Measurements from ENCODE around the gene CDC14A.
"Not testable (repeated sequence)": the region's sequence is repeated elsewhere in the genome, so short reads cannot be mapped to it uniquely, and the experiment has no call there.

CDC14A gene, protein sequence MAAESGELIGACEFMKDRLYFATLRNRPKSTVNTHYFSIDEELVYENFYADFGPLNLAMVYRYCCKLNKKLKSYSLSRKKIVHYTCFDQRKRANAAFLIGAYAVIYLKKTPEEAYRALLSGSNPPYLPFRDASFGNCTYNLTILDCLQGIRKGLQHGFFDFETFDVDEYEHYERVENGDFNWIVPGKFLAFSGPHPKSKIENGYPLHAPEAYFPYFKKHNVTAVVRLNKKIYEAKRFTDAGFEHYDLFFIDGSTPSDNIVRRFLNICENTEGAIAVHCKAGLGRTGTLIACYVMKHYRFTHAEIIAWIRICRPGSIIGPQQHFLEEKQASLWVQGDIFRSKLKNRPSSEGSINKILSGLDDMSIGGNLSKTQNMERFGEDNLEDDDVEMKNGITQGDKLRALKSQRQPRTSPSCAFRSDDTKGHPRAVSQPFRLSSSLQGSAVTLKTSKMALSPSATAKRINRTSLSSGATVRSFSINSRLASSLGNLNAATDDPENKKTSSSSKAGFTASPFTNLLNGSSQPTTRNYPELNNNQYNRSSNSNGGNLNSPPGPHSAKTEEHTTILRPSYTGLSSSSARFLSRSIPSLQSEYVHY

DNA sequence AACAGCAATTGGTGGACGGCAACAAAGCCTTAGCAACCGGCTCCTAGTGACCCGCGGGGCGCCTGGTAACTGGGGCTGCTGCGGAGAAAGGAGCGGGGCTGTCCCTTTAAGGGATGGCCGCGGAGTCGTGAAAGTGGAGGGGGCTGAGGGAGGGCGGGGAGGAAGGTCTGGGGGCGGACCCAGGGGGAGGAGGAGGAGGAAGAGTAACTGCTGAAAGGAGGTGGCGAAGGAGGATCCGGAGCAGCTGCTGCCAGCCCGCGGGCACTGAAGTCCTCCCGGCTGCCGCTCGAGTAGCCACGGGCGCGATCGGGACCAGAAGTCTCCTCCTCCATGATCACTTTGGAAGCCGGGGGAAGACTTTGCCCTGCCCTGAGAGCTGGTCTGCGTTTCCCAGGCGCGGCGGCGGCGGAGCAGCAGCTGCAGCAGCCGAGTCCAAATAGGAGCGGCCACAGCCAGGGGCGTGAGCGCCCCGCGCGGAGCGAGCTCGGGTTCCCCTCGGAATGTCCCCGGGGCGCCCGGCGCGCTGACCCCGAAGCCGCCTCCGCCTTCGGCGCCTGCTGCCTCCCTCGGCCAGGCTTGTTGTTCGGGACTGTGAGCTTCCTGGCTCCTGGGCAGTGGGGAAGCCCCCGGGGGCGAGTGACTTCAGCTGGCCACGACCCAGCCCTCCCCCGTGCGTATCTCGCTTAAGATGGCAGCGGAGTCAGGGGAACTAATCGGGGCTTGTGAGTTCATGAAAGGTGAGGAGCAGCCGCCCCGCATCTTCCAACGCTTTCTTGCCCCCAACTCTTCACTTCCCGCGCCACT, at the start of gene CDC14A:
TSS of gene CDC14A (plus strand) at position 240 of the 804 bp plus-strand sequence. CDS start at position 689, 449 bp downstream.
- peak; percentile 89 for DNase-seq

DNA sequence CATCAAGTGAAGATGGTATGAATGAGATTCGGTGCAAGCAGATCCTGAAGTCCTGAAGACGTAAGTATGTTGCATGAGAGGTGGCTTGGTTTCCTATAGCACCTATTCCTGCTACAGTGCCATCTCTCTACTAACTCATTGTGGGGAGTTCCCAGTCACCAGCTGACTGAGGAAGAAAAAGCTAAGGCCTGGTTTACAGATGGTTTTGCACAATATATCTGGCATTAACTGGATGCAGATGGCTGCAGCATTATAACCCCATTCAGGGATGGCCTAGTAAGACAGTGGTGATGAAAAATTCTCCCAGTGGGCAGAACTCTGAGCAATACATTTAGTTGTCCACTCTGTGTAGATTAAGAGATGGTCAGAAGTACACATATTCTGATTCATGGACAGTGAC, 49.6 kb upstream of the CDC14A start:
- no peak for DNase-seq

DNA sequence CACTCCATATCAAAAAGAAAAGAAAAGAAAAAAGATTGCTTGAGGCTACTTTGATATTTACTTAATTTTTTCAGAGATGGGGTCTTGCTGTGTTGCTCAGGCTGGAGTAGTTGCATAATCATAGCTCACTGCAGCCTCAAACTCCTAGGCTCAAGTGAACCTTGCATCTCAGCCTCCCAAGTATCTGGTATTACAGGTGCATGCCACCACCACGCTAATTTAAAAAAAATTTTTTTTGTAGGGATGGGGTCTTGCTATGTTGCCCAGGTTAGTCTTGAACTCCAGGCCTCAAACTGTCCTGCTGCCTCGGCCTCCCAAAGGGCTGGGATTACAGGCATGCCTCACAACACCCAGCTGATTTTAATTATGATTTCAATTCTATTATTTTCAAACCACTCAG, 48.1 kb upstream of the CDC14A start:
- no peak for DNase-seq

DNA sequence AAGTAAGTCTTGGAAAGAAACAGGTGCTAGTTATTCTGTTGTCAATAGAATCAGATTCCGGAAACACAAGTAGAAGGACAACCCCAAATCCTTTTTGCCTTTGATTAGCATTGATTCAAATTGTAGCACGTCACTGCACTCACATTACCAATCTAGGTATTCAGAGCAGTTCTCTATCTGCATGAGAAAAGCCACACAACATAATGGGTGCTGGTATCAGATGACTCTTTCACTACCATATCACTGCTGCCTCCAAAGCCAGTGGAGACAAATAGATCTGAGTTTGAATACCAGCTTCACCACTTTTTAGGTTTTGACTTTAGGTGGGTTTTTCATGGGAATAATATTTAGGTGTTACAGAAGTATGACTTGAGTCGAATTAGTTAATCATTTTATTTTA, 47.4 kb upstream of the CDC14A start:
- no peak for DNase-seq

DNA sequence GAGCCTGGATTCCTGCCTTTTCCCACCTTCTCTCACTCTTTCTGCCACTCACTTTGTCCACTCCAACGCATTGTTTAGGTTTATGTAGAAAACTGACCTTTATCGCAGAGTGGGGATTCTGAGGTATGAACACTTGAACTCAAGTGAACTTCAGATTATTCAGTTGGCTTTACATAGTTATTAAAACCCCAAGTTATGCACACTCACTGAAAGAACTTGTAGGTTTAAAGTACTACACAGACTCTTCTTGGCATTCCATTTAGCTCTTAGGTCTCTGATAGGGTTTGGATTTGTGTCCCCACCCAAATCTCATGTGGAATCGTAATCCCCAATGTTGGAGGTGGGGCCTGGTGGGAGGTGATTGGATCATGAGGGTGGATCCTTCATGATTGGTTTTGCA, 46.4 kb upstream of the CDC14A start:
- DNase-seq: no peak

DNA sequence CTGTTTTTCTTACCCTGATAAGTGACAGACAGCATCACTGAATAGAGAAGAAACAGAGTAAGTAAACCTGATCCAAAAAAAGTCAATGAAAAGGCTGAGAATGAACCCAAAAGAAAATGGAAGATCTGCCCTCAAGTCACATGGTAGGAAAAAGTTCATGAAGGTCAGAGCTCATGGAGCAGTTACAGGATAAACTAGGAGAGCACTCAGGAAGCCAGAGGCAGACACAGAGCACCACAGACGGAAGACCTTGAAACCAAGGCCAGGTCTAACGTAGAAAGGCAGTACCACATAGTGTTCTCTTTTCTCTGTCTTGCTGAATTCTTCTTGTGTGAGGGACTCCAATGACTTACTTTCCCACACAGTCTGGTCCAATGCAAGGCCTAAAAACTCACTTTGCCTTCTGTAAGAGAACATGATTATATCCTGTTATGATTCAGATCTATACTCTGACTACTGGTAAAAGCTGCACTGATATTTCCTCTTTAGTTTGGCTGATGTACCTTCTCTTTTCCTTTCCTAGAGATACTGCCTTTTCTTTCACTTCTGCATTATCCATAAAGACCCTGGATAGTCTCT, 45.5 kb upstream of the CDC14A start:
- DNase-seq: peak; percentile 2

DNA sequence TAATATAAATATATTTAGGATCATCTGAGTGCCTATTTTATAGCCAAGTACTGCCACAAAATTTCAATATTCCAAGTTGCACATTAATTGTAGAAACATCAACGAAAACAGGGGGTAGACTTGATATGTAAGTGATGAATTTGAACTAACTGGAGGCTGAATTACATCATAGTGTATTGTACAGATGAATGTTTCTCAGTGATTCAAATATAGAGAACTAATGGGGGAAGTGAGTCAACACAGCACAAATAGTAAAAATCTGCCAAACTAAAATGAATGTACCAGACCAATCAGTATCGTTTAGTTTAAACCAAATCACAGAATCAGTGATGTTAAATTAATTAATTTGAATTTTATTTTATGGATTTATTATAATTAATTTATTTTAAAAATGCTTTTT, 43.5 kb upstream of the CDC14A start:
- peak; percentile 49 for DNase-seq

DNA sequence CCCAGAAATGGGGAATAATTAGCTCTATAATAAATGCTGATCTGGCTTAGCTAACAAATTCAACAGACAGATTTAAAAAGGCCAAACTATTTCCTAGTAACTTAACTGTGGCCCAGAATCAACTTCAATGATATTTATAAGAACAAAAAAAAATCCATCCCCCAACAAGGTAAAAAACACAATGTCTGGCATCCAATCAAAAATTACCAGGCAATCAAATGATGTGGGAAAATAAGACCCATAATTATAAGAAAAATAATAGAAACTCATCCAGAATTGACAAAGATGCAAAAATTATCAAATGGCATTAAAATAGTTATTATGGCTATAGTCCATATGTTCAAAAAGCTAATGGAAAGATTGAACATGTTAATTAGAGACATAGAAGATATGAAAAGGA, 42.4 kb upstream of the CDC14A start:
- DNase-seq: no peak

DNA sequence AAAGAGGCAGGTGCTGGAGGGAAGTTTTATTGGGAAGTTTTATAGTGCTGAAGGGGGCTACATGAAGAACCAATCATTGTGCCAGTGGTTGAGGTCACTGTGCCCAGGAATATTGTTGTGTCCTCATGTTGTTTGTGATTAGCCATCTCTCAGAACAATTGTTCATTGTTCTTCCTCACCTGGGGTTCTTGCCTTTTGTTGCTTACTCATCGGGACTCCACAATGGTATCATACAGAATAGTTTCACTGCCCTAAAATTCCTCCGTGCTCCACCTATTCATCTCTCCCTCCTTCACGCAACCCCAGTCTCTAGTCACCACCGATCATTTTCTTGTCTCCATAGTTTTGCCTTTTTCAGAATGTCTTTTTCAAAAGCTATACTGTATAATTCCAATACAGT, 38.9 kb upstream of the CDC14A start:
- DNase-seq: no peak

DNA sequence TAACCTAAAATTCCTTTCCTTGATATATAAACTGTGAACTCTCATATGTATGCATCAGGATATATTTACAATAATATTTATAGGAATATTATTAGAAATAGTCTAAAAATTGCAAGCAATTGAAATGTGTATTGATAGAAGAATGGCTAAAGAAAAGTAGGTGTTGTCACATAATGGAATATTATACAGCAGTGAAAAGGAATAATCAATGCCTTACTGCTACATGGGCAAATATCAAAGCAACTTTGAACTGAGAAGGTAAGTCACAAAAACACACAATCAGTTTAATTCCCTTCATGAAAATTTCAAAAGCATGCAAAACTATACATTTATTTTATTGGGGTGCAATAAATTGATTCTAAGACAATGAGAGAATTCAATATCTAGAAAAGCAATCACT, 35.7 kb upstream of the CDC14A start:
- no peak for DNase-seq

DNA sequence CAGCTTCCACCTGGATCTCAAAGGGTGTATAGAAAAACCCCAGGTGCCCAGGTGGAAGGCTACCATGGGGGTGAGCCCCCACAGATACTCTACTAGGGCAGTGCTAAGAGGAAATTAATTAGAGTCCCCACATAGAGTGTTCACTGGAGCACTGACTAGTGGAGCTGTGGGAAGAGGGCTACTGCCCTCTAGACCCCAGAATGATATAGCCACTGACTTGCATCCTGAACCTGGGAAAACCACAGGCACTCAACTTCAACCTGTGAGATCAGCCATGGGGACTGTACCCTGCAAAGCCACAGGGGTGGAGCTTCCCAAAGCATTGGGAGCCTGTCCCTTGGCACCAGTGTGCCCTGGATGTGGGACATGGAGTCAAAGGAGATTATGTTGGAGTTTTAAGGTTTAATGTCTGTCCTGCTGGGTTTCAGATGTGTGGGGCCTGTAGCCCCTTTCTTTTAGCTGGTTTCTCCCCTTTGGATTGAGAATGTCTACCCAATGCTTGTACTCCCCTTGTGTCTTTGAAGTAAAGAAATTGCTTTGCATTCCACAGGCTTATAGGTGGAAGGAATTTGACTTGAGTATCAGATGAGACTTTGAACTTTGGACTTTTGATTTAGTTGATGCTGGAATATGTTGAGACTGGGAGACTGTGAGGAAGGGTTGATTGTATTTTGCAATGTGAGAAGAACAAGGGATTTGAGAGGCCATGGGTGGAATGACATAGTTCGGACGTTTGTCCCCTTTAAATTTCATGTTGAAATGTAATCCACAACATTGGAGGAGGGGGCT, 31.8 kb upstream of the CDC14A start:
- no peak for DNase-seq

DNA sequence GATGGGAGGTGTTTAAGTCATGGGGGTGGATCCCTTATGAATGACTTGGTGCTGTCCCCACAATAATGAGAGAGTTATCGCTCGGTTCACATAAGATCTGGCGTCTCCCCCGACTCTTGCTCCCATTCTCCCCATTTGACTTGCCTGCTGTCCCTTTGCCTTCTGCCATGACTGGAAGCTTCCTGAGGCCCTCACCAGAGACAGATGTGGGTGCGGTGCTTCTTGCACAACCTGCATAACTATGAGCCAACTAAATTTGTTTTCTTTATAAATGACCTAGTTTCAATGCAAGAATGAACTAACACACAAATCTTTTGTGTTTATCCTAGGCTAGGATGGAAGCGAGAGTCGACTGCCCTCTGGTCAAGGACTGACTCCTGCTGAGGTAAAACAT, 31.2 kb upstream of the CDC14A start:
- DNase-seq: no peak

DNA sequence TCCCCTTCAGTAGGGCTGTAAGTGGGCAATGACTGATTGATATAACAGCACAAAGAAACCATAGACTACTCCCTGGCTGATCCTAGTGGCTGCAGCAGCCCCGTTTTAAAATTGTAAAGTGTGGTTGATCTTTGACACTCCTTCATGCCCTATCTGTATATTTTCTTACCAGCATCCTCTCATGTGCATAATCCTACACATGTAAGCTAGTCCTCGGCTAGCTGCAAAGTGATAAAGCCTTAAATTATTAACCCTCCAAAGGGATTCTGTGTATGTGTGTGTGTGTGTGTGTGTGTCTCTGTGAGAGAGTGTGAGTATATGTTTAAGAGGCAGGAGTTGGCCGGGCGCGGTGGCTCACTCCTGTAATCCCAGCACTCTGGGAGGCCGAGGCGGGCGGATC, 30.8 kb upstream of the CDC14A start:
- DNase-seq: no peak

DNA sequence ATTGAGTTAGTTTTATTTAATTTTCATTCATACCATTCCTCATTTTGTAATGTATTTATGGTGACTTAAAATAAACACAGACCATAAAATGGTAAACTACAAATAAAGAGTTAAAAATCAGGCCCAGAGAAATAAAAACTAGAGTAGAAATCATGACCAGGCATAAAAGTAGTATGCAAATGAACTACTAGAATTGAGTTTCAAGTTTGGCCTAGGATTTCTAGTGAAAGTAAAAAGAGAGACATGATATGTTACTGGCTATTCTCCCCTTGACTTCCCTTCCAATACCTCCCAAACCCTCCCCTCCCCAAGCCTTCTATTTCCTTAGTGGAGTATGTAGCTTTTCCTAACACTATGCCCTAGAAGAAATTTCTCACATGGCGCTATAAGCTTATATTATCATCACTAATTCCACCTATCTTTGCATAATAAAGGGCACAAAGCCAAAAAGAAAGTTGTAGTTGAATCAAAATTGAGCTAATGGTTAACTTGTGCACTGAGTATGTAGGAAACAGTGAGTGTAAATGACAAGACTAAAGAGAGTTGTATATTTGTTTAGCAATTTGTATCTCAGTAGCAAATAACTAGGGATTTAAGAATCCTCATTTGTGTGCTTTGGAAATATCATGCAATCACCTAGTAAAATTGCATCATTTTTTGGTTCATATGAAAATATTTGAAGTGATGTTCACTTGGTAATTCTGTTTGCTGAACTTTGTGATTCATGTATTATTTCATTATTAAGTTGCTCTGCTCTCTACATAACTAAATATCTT, 29.7 kb upstream of the CDC14A start:
- DNase-seq: no peak

DNA sequence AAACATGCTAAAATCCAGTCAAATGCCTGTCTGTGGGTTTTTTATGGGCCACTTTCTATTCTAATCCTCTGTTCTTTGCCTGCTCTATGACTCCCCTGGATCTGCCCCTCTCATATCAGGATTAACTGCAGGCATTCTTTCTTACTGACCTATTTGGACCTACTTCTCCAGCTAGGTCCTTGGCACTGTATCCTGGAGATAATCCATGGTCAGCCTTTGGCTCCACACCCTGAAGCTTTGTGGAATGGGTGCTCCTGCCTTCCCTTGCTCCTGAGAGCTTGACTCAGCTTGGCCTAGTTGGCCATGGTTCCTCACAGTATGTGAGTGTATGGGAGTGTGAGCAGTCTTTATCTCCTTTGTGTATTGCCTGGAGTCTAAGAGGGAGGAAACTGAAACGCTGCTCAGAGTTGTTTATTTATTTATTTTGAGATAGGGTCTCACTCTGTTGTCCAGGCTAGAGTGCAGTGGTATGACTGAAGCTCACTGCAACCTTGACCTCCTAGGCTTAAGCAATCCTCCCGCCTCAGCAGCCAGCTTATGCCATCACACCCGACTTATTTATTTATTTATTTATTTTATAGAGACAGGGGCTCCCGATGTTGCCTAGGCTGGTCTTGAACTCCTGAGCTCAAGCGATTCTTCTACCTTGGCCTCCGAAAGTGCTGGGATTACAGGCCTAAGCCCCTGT, 28.7 kb upstream of the CDC14A start:
- DNase-seq: no peak

DNA sequence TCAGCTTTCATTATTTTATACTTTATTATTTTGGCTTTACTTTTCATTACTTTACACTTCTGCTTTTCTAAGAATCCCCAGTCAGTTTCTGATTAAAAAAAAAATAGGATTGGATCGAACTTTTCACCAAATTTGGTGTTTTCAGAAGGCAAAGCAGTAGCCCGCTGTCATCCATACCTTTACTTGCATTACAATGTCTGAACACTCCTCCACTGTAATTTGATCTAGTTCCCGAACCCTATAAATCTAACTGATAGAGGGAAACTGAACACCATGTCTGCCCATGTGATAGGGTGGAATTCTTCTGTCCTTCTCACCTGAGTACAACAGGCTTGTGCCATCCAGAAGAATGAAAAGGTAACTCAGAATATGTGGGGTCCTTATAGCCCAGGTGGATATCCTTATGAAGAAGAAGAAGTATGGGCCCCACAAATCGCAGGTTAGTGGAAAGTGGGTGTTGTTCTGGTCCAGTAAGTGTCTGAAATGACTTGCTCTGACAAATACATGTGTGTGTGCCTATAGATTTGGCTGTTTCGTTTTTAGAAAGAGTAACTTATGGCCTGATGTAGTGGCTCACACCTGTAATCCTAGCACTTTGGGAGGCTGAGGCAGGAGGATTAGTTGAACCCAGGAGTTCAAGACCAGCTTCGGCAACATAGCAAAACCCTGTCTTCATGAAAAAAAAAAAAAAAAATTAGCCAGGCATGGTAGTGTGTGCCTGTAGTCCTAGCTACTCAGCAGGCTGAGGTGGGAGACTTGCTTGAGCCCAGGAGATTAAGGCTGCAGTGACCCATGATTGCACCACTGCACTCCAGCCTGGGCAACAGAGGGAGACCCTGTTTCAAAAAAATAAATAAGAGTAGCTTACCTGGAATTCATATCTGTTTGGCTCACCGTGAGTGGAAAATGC, 26.6 kb upstream of the CDC14A start:
- no peak for DNase-seq

DNA sequence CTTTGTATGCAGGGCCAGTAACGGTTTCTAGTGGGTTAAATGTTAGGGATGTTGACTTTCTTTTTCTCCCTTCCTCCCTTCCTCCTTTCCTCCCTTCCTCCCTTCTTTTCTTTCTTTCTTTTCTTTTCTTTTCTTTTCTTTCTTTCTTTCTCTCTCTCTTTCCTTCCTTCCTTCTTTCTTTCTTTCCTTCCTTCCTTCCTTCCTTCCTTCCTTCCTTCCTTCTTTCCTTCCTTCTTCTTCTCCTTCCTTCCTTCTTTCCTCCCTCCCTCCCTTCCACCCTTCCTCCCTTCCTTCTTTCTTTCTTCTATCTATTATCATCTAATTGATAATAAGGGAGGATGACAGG, 26.0 kb upstream of the CDC14A start:
- not testable (repeated sequence) for DNase-seq

DNA sequence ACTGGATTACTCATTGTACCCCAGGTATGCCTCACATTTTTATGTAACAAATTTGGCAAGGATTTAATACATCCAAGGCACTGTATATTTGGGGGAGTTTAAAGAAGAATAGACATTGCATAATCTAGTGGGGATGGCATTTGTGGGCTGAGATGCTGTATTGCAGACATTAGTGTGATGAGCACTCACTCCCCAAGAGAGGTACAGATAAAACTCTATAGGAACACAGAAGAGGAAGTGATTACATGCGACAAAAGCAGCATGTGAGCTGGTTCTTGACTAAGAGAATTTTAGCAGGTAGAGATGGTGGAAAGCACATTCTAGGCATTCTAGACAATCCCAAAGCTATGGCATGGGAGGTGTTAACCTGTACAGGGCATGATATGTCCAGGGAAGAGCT, 24.2 kb upstream of the CDC14A start:
- DNase-seq: no peak

DNA sequence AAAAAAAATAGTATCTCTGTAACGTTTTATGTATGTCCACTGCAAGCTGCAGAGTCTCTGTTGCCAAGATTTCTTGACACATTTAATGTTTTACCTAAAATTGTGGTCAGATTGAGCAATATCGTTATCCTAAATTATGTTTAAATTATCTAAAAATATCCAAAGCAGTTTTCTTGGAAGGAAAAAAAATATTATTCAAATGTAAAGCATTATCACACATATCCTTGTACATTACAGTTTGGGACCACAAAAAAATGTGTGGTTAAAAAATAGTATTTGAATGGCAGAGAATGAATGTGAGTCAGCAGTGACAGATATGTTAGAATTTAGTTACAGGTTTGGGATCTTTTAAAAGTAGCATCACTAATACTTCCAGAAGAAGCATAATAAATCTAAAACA, 21.2 kb upstream of the CDC14A start:
- not testable (repeated sequence) for DNase-seq

DNA sequence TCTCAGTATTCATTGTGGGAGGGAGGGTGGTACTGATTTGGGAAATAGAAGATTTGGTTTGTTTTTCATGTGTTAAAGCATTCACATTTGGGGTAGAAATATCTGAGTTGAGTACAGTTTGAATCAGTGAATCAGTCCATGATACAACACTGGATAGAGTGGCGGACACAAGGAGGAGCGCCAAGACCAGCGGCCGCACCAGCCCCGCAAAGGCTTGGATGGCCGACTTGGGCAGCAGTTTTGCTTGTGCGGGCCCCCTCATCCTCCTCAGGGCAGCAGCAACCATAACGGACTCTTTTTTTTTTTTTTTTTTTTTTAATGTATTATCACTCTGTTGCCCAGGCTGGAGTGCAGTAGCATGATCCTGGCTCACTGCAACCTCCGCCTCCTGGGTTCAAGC, 20.0 kb upstream of the CDC14A start:
- DNase-seq: no peak

All from inflammatory macrophage treated with lipopolysaccharide for 4 hours (primary cell).